GM12892 (cell line): ENCODE measurements around the gene SLC17A1.

Source experiments
- POLR2A ChIP-seq: IDR thresholded peaks from 2 replicates; pipeline ENCODE4 v1.6.1; 2011; ENCODE audit warnings: low read depth, low read length, control low read depth
- POLR2AphosphoS5 ChIP-seq: IDR thresholded peaks from 2 replicates; pipeline ENCODE4 v1.6.1; 2011; ENCODE audit warnings: low read depth, low read length, control low read depth
- TAF1 ChIP-seq: IDR thresholded peaks from 2 replicates; pipeline ENCODE4 v1.6.1; 2011; ENCODE audit warnings: low read depth, mild to moderate bottlenecking, control low read depth, low read length, borderline replicate concordance

GRCh38 chr6:25874118-25874517, 42.3 kb upstream of the SLC17A1 start, which contains the start of gene SLC17A3:
- TF ChIP-seq POLR2A (no peak), POLR2AphosphoS5 (no peak), TAF1 (no peak)
